Prostate gland (tissue), 2 donors: ENCODE data around the gene NR5A2. TPM values are rescaled to one million over a fixed set of nuclear protein-coding genes. Genes with fewer than 3 reads are reported as not detected.

ENCODE experiments used
- DNase-seq: peaks from one replicate; pipeline ENCODE4 v3.0.0-alpha.2; 2019; ENCODE audit warnings: low spot score
- H3K27ac ChIP-seq, 2 donors: fragments of 200-600 bp; sonication (generic); 2 replicates each; pipeline ENCODE4 v1.5.1; 2017 to 2019
- H3K27me3 ChIP-seq: fragments of 200-600 bp; sonication (generic); replicated peaks from 2 replicates; pipeline ENCODE4 v1.5.1; 2019; ENCODE audit not compliant: insufficient read depth
- H3K36me3 ChIP-seq, 2 donors: fragments of 200-600 bp; sonication (generic); 1 replicate in 1 of 2; 2 replicates in 1 of 2; pipeline versions ENCODE4 v1.5.1 to v1.8.1; 2017 to 2019
- H3K4me1 ChIP-seq: fragments of 200-600 bp; sonication (generic); replicated peaks from 2 replicates; pipeline ENCODE4 v1.5.1; 2019
- H3K4me3 ChIP-seq, 2 donors: fragments of 200-600 bp; sonication (generic); 2 replicates each; pipeline ENCODE4 v1.5.1; 2017 to 2019
- H3K9me3 ChIP-seq: fragments of 200-600 bp; sonication (generic); 2 replicates; pipeline ENCODE4 v1.5.1; 2017
- CTCF ChIP-seq, 4 experiments: fragments of 200-600 bp in 2 of 4; fragments of 450-650 bp in 2 of 4; sonication (generic) in 2 of 4; IDR thresholded peaks; 1 replicate in 3 of 4; 2 replicates in 1 of 4; pipeline ENCODE4 v1.5.1; 2016 to 2019; ENCODE audit warnings: antibody characterized with exemption in 4 of 4, mild to moderate bottlenecking in 2 of 4, moderate library complexity in 2 of 4
- POLR2A ChIP-seq: fragments of 450-650 bp; IDR thresholded peaks from one replicate; pipeline ENCODE4 v1.6.1; 2016; ENCODE audit warnings: antibody characterized with exemption, mild to moderate bottlenecking
- POLR2AphosphoS5 ChIP-seq: sonication (generic); formaldehyde crosslinking; IDR thresholded peaks from one replicate; pipeline ENCODE4 v1.6.1; 2017; ENCODE audit warnings: antibody characterized with exemption
- WGBS: methylation state at CpG from one replicate; pipeline ENCODE4 v1.1.5; 2018; 5-methylcytosine and 5-hydroxymethylcytosine counted together
- intact Hi-C: fragments of 100-400 bp; cut with DNase I; formaldehyde crosslinking; loops from one replicate; pipeline ENCODE4 v1.14.2; 2022
- total RNA-seq, 2 donors: library from RNA; depleted of rRNA; stranded (reverse); fragments of >200 nt; gene quantifications; one replicate each; pipeline ENCODE4 v1.1.0, GENCODE V29; 2016

The NR5A2 gene
- total RNA-seq, 2 donors from 2014 or later: 0.87 to 2.7 TPM

- H3K9me3 ChIP-seq: no peaks in the 10 kb centered on the region
- H3K36me3 ChIP-seq: no peaks in the 10 kb centered on the region
- H3K4me1 ChIP-seq: no peaks in the 10 kb centered on the region
- no peaks in the 10 kb centered on the region for H3K27me3 ChIP-seq
- DNase-seq: no peak
- H3K4me3 ChIP-seq: no peak overlapping the region
- 75% methylated on average over 3 of the region's 3 CpGs for WGBS
- intact Hi-C loops: no loop called here
- no peak overlapping the region for H3K27ac ChIP-seq
- TF ChIP-seq POLR2AphosphoS5 (no peak), CTCF (IDR thresholded peaks at IDR 0.05) (no peak), POLR2A (no peak)
These were observed 164.5 kb downstream of the NR5A2 start for GRCh38 chr1:200191993-200192392.

- Histone ChIP-seq H3K27me3 (no peaks in the 10 kb centered on the region), H3K4me3 (no peak overlapping the region), H3K36me3 (no peaks in the 10 kb centered on the region), H3K4me1 (no peaks in the 10 kb centered on the region), H3K9me3 (no peaks in the 10 kb centered on the region), H3K27ac (no peak overlapping the region)
- intact Hi-C loops: no loop called here
- no peak for TF ChIP-seq CTCF (IDR thresholded peaks at IDR 0.05)
- no peak for TF ChIP-seq POLR2A
- TF ChIP-seq POLR2AphosphoS5: no peak
- WGBS: 77% methylated on average over 8 of the region's 8 CpGs
- no peak for DNase-seq
These were observed 167.0 kb downstream of the NR5A2 start for GRCh38 chr1:200194477-200194876.

- 10% methylated on average over 3 of the region's 3 CpGs for WGBS
- H3K27me3 ChIP-seq: no peaks in the 10 kb centered on the region
- no peaks in the 10 kb centered on the region for H3K36me3 ChIP-seq
- no peak overlapping the region for H3K4me3 ChIP-seq
- intact Hi-C loops: no loop called here
- no peak overlapping the region for H3K27ac ChIP-seq
- no peaks in the 10 kb centered on the region for H3K9me3 ChIP-seq
- H3K4me1 ChIP-seq: no peaks in the 10 kb centered on the region
- DNase-seq: no peak
- TF ChIP-seq POLR2A: no peak
- no peak for TF ChIP-seq POLR2AphosphoS5
- no peak for TF ChIP-seq CTCF (IDR thresholded peaks at IDR 0.05)
These were observed 170.7 kb downstream of the NR5A2 start for GRCh38 chr1:200198236-200198635.

GRCh38 chr1:200205216-200205995 lies 177.9 kb downstream of the NR5A2 start:
- intact Hi-C loops: no loop called here
- Histone ChIP-seq H3K9me3 (no peaks in the 10 kb centered on the region), H3K4me3 (no peak overlapping the region), H3K36me3 (no peaks in the 10 kb centered on the region), H3K4me1 (no peaks in the 10 kb centered on the region), H3K27me3 (no peaks in the 10 kb centered on the region), H3K27ac (no peak overlapping the region)
- DNase-seq: no peak
- TF ChIP-seq CTCF (IDR thresholded peaks at IDR 0.05) (no peak), POLR2A (no peak), POLR2AphosphoS5 (no peak)
- WGBS: 48% methylated on average over 5 of the region's 5 CpGs

- 78% methylated on average over 3 of the region's 3 CpGs for WGBS
- DNase-seq: no peak
- Histone ChIP-seq H3K4me3 (no peak overlapping the region), H3K27me3 (no peaks in the 10 kb centered on the region), H3K4me1 (no peaks in the 10 kb centered on the region), H3K9me3 (no peaks in the 10 kb centered on the region), H3K27ac (no peak overlapping the region), H3K36me3 (no peaks in the 10 kb centered on the region)
- intact Hi-C loops: no loop called here
- no peak for TF ChIP-seq CTCF (IDR thresholded peaks at IDR 0.05)
- TF ChIP-seq POLR2A: no peak
- TF ChIP-seq POLR2AphosphoS5: no peak
These were observed 178.8 kb downstream of the NR5A2 start for GRCh38 chr1:200206340-200206739.
